ENCODE data around the gene SYP.

GRCh38 chrX:49186125-49187027 lies 13.6 kb downstream of the SYP start, which contains the start of gene PRICKLE3:
- TF ChIP-seq POLR2A (IDR thresholded peaks at IDR 0.05) (no peak), CTCF (IDR thresholded peaks at IDR 0.05) (no peak)

Data from breast epithelium (tissue), 3 donors.